Gastroesophageal sphincter (tissue), 4 donors: ENCODE measurements around the gene ST3GAL2. TPM values are rescaled to one million over a fixed set of nuclear protein-coding genes. Genes with fewer than 3 reads are reported as not detected.

Source experiments
- ATAC-seq: fragments of 150-250 bp; one replicate; pipeline ENCODE4 v1.9.1; 2016; ENCODE audit warnings: mild to moderate bottlenecking, moderate library complexity
- H3K27ac ChIP-seq, 4 donors: fragments of 200-600 bp; sonication (generic) in 3 of 4; 1 replicate in 3 of 4; 2 replicates in 1 of 4; pipeline ENCODE4 v1.5.1; 2016 to 2019
- H3K27me3 ChIP-seq: fragments of 200-600 bp; sonication (generic); one replicate; pipeline ENCODE4 v1.5.1; 2019
- H3K36me3 ChIP-seq, 2 donors: fragments of 200-600 bp; sonication (generic); one replicate each; pipeline ENCODE4 v1.5.1; 2019; ENCODE audit warnings: control low read depth in 1 of 2
- H3K4me1 ChIP-seq, 3 donors: fragments of 200-600 bp; sonication (generic); 1 replicate in 2 of 3; 2 replicates in 1 of 3; pipeline ENCODE4 v1.5.1; 2016 to 2019; ENCODE audit warnings: control low read depth in 2 of 3
- H3K4me3 ChIP-seq, 2 donors: fragments of 200-600 bp; sonication (generic); one replicate each; pipeline ENCODE4 v1.5.1; 2019; ENCODE audit warnings: mild to moderate bottlenecking in 1 of 2, moderate library complexity in 1 of 2
- H3K9me3 ChIP-seq, 3 donors: fragments of 200-600 bp; sonication (generic); one replicate each; pipeline ENCODE4 v1.5.1; 2017 to 2019; ENCODE audit warnings: control low read depth in 2 of 3
- CTCF ChIP-seq, 4 experiments: fragments of 200-600 bp in 2 of 4; fragments of 450-650 bp in 2 of 4; sonication (generic) in 1 of 4; IDR thresholded peaks; one replicate each; pipeline ENCODE4 v1.5.1; 2017 to 2019; ENCODE audit warnings: antibody characterized with exemption in 4 of 4, mild to moderate bottlenecking in 2 of 4, moderate library complexity in 2 of 4
- EP300 ChIP-seq: sonication (generic); formaldehyde crosslinking; IDR thresholded peaks from one replicate; pipeline ENCODE4 v1.6.1; 2017; ENCODE audit warnings: antibody characterized with exemption, mild to moderate bottlenecking
- POLR2A ChIP-seq, 2 donors: fragments of 450-650 bp; IDR thresholded peaks; one replicate each; pipeline ENCODE4 v1.6.1; 2017; ENCODE audit warnings: antibody characterized with exemption in 2 of 2, mild to moderate bottlenecking in 2 of 2, moderate library complexity in 1 of 2
- POLR2AphosphoS5 ChIP-seq: sonication (generic); formaldehyde crosslinking; IDR thresholded peaks from one replicate; pipeline ENCODE4 v1.6.1; 2017; ENCODE audit warnings: antibody characterized with exemption
- WGBS, 2 donors: methylation state at CpG; one replicate each; pipeline ENCODE4 v1.1.5; 2018; ENCODE audit warnings: low coverage in 1 of 2; 5-methylcytosine and 5-hydroxymethylcytosine counted together
- total RNA-seq, 4 donors: library from RNA; depleted of rRNA; stranded (reverse); fragments of >200 nt; gene quantifications; one replicate each; pipeline ENCODE4 v1.1.0, GENCODE V29; 2016

Gene ST3GAL2
- total RNA-seq, 4 donors from 2014 or later, result 17.6 to 35.6 (median 24.8) TPM

GRCh38 chr16:70470927-70471341 is 32.0 kb upstream of the ST3GAL2 start:
- Histone ChIP-seq H3K9me3 (no peaks in the 10 kb centered on the region), H3K4me3 (no peak overlapping the region), H3K27ac (no peak overlapping the region), H3K36me3 (peaks cover 0 to 94% of the 10 kb centered on the region in 2 donors), H3K4me1 (no peaks in the 10 kb centered on the region), H3K27me3 (no peaks in the 10 kb centered on the region)
- ATAC-seq, result no peak
- WGBS, 2 donors, result no CpG with 5 or more reads among the region's 17 CpGs
- TF ChIP-seq POLR2AphosphoS5 (no peak), CTCF (IDR thresholded peaks at IDR 0.05) (peak in 3 of 4 experiments; percentile 26 to 53 (median 27))

- Histone ChIP-seq H3K4me1 (no peaks in the 10 kb centered on the region), H3K4me3 (no peak overlapping the region), H3K27me3 (no peaks in the 10 kb centered on the region), H3K36me3 (peaks cover 0 to 94% of the 10 kb centered on the region in 2 donors), H3K27ac (no peak overlapping the region), H3K9me3 (no peaks in the 10 kb centered on the region)
- WGBS, 2 donors, result 89 to 93% methylated on average over 3 to 5 of the region's 10 CpGs
- ATAC-seq, result no peak
- no peak for TF ChIP-seq EP300
- TF ChIP-seq POLR2A (IDR thresholded peaks at IDR 0.05), result no peak
- no peak for TF ChIP-seq POLR2AphosphoS5
- no peak for TF ChIP-seq CTCF (IDR thresholded peaks at IDR 0.05)
These were observed 31.4 kb upstream of the ST3GAL2 start for GRCh38 chr16:70470141-70470926.

- Histone ChIP-seq H3K27me3 (no peaks in the 10 kb centered on the region), H3K36me3 (peaks cover 0 to 94% of the 10 kb centered on the region in 2 donors), H3K4me3 (no peak overlapping the region), H3K9me3 (no peaks in the 10 kb centered on the region), H3K27ac (no peak overlapping the region), H3K4me1 (no peaks in the 10 kb centered on the region)
- TF ChIP-seq POLR2A (IDR thresholded peaks at IDR 0.05) (no peak), EP300 (no peak), POLR2AphosphoS5 (no peak), CTCF (IDR thresholded peaks at IDR 0.05) (no peak)
- ATAC-seq, result no peak
- WGBS, 2 donors, result 80% methylated on average over 2 of the region's 16 CpGs; no CpG with 5 or more reads in 1 of the 2 donors
These were observed 30.1 kb upstream of the ST3GAL2 start for GRCh38 chr16:70468776-70469525.

- TF ChIP-seq POLR2AphosphoS5 (no peak), EP300 (no peak), CTCF (IDR thresholded peaks at IDR 0.05) (no peak), POLR2A (IDR thresholded peaks at IDR 0.05) (no peak)
- H3K27ac ChIP-seq, result no peak overlapping the region
- H3K9me3 ChIP-seq, result no peaks in the 10 kb centered on the region
- no peak overlapping the region for H3K4me3 ChIP-seq
- 87 to 88% methylated on average over 3 of the region's 8 CpGs for WGBS, 2 donors
- peaks cover 0 to 93% of the 10 kb centered on the region in 2 donors for H3K36me3 ChIP-seq
- no peaks in the 10 kb centered on the region for H3K4me1 ChIP-seq
- H3K27me3 ChIP-seq, result no peaks in the 10 kb centered on the region
- no peak for ATAC-seq
These were observed 28.7 kb upstream of the ST3GAL2 start for GRCh38 chr16:70467608-70468007.
